ENCODE measurements around the gene MYO9A. TPM values are rescaled to one million over a fixed set of nuclear protein-coding genes. Genes with fewer than 3 reads are reported as not detected.

MYO9A gene, protein sequence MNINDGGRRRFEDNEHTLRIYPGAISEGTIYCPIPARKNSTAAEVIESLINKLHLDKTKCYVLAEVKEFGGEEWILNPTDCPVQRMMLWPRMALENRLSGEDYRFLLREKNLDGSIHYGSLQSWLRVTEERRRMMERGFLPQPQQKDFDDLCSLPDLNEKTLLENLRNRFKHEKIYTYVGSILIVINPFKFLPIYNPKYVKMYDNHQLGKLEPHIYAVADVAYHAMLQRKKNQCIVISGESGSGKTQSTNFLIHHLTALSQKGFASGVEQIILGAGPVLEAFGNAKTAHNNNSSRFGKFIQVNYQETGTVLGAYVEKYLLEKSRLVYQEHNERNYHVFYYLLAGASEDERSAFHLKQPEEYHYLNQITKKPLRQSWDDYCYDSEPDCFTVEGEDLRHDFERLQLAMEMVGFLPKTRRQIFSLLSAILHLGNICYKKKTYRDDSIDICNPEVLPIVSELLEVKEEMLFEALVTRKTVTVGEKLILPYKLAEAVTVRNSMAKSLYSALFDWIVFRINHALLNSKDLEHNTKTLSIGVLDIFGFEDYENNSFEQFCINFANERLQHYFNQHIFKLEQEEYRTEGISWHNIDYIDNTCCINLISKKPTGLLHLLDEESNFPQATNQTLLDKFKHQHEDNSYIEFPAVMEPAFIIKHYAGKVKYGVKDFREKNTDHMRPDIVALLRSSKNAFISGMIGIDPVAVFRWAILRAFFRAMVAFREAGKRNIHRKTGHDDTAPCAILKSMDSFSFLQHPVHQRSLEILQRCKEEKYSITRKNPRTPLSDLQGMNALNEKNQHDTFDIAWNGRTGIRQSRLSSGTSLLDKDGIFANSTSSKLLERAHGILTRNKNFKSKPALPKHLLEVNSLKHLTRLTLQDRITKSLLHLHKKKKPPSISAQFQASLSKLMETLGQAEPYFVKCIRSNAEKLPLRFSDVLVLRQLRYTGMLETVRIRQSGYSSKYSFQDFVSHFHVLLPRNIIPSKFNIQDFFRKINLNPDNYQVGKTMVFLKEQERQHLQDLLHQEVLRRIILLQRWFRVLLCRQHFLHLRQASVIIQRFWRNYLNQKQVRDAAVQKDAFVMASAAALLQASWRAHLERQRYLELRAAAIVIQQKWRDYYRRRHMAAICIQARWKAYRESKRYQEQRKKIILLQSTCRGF (N-terminal part only)
- total RNA-seq: 100 to 1,000 TPM in 1 of 2 donors, 10 to 100 TPM in 1; 56.0 to 116 TPM
- polyA plus RNA-seq (ENCODE audit: insufficient read length in 2 of 2): 10 to 100 TPM; 17.2 to 24.8 TPM
- long read RNA-seq, donor 1: 0 reads
- long read RNA-seq, donor 2: 0 reads
- long read RNA-seq, donor 3: 0 reads
- long read RNA-seq, donor 4, full-length matches to known transcripts: 2 of 29 reads
- long read RNA-seq, donor 4, partial matches to known transcripts: 27 of 29 reads
- long read RNA-seq, donor 4, other reads (novel, unspliced or antisense): 0 of 29 reads

DNA sequence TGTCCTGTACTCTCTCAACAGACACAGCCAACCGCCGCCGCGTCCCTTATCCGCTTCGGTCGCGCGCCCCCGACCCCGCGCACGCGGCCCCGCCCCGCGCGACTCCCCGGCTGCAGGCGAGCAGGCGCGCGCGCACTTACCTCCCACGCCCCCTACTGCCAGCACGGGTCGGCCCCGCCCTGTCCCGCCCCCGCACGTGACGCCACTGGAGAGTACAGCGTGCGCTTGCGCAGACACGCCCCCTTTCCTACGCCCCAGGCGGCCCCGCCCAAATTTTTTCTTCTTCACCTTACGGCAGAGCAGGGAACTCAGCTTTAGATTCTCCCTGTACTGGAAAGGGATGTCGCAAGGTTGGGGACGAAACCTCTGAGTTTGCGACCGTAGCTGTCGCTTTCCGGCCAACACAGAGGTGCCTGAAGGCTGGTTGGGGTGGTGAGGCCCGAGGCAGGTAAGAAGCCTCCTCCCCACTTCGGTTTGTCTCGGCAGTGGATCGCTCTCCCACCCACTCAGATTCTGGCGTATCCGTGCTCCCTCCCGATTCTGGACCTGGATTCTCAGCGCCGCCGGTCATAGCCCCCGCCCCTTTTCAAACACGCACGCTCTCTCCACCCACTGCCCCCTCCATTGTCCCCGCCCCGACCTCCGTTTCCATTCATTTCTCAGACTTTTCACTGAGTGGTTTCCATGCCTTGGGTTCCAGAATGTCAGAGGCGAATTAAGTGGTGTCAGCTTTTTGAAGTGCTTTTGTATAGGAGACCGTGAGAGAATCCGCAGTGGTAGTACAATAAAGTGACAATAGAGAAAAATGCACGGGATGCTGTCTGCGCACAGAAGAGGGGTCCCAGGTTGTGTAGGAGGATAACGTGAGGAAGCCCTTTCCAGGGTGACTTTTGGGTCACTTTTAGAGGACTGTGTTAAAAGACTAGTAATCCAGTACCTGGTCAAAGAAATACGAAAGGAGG, at the start of gene MYO9A, which contains the start of gene SENP8:
MYO9A (minus strand) TSS at position 134 of the 962 bp plus-strand sequence. CDS start 71,587 bp downstream, outside the sequence.
SENP8 (plus strand) TSS at position 387 of the 962 bp plus-strand sequence. CDS start 21,221 bp downstream, outside the sequence.
- H3K36me3 ChIP-seq (ENCODE audit: control insufficient read depth, insufficient read depth, low read length): no peaks in the 10 kb centered on the region
- peak; percentile 93 to 100 (median 97) for DNase-seq (ENCODE audit: low read depth in 4 of 6, low spot score in 6 of 6)
- peaks cover 7% of the 10 kb centered on the region for H3K4me1 ChIP-seq (ENCODE audit: control insufficient read depth, insufficient read depth, low read length)
- H3K9me3 ChIP-seq (ENCODE audit: control insufficient read depth, insufficient read depth, low read length): no peaks in the 10 kb centered on the region
- under 1% methylated on average over 61 of the region's 69 CpGs for WGBS (ENCODE audit: insufficient coverage)
- H3K27ac ChIP-seq (ENCODE audit: low read depth, low read length): peak within 1 kb of the TSS; percentile 98
- peak within 1 kb of the TSS; percentile 88 for H3K4me3 ChIP-seq (ENCODE audit: low read depth, low read length)
- no peaks in the 10 kb centered on the region for H3K27me3 ChIP-seq (ENCODE audit: control insufficient read depth, insufficient read depth, low read length)

DNA sequence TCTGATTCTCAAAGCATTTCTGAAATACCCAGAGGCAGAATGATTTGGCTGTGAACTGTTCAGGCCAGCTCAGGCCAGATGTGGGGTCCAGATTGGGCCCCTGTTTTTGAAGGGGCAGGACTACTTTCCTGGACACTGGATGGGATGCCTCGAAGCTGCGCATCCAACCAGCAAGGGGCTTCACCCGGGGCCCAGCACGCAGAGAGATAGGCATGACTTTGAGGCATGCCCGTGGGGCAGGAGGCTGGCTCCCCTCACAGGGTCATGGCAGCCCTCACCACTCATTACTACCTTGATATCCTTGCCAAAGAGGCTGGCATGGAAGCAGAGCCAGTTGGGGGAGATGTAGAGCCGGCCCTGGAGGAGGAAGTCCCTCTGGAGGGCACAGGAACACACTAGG, 49.5 kb upstream of the MYO9A start:
- no peak overlapping the region for H3K4me3 ChIP-seq (ENCODE audit: low read depth, low read length)
- peaks cover 2% of the 10 kb centered on the region for H3K36me3 ChIP-seq (ENCODE audit: control insufficient read depth, insufficient read depth, low read length)
- no peak for DNase-seq (ENCODE audit: low read depth in 4 of 6, low spot score in 6 of 6)
- H3K27me3 ChIP-seq (ENCODE audit: control insufficient read depth, insufficient read depth, low read length): no peaks in the 10 kb centered on the region
- peaks cover 42% of the 10 kb centered on the region for H3K4me1 ChIP-seq (ENCODE audit: control insufficient read depth, insufficient read depth, low read length)
- WGBS (ENCODE audit: insufficient coverage): 94% methylated on average over 5 of the region's 6 CpGs
- H3K9me3 ChIP-seq (ENCODE audit: control insufficient read depth, insufficient read depth, low read length): no peaks in the 10 kb centered on the region
- no peak overlapping the region for H3K27ac ChIP-seq (ENCODE audit: low read depth, low read length)

DNA sequence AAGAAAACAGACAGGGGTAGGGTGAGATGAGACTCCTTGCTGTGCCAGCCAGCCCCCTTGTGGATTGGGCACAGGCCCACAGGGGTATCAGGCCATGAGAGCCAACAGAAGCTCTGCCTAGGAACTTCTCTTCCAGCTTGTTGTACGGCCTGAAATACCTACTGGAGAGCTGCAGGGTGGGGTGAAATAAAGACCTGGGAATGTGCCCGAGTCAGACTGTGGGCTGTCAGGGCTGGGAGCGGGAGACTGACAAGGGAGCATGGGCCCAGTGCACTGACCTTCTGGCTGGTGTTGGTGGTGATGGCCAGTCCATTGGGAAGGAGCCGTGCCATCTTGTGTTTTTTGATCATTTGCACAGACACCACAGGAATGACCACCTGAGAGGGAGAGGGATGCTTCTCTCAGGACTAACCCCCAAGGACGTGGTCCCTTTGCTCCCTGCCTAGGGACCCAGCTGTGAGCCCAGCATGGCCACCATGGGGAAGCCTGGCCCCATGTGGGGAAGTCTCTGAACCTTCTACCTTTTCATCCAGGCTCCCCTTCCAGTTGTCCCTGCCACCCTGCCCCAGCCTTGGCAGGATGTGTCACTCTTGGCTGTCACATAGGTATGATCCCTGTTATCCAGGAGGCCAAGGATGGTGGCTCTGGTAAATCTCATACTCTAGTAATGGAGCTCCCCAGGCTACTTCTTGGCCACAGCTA, 48.9 kb upstream of the MYO9A start:
- no peak overlapping the region for H3K27ac ChIP-seq (ENCODE audit: low read depth, low read length)
- no peak overlapping the region for H3K4me3 ChIP-seq (ENCODE audit: low read depth, low read length)
- peaks cover 48% of the 10 kb centered on the region for H3K4me1 ChIP-seq (ENCODE audit: control insufficient read depth, insufficient read depth, low read length)
- peaks cover 2% of the 10 kb centered on the region for H3K36me3 ChIP-seq (ENCODE audit: control insufficient read depth, insufficient read depth, low read length)
- H3K27me3 ChIP-seq (ENCODE audit: control insufficient read depth, insufficient read depth, low read length): no peaks in the 10 kb centered on the region
- H3K9me3 ChIP-seq (ENCODE audit: control insufficient read depth, insufficient read depth, low read length): no peaks in the 10 kb centered on the region
- 76% methylated on average over 5 of the region's 5 CpGs for WGBS (ENCODE audit: insufficient coverage)
- DNase-seq (ENCODE audit: low read depth in 4 of 6, low spot score in 6 of 6): no peak

DNA sequence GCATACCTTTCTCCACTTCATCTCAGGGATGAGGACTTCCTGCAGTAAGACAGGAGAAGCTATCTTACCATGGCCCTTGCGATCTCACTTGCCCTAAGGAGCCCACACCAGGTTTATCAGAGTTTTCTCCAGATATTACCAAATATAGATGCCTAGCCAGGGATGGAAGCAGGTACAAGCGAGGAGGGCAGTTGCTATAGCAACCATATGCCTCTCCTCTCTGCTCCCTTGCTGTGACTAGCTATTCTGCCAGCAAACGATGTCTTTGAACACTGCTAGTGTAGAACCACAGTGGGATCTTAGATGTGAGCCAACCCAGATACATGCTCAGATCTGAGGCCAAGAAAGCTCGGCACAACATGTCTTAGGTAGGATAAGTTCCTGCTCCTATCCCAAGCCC, 45.8 kb upstream of the MYO9A start:
- WGBS (ENCODE audit: insufficient coverage): 43% methylated on average over 4 of the region's 4 CpGs
- no peak overlapping the region for H3K27ac ChIP-seq (ENCODE audit: low read depth, low read length)
- no peaks in the 10 kb centered on the region for H3K27me3 ChIP-seq (ENCODE audit: control insufficient read depth, insufficient read depth, low read length)

DNA sequence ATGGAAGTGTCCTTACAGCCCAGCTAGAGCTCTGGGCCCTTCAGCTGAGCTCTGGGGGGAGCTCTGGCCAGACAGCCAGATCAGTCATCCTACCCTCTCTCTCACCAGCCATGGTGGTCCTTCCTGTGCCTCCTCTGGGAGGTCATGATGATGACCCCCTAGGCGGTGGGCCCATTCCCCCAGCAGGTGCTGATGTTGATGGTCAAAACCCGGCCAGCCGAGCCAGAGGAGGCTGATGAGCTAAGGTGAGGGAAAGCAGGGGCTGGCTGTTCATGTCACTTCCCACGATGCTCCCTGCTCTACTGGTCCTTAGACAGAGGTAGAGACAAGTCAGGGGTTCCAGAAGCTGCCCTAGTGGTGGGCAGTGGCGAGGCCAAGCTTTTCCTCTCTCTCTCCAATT, 44.6 kb upstream of the MYO9A start:
- no peaks in the 10 kb centered on the region for H3K9me3 ChIP-seq (ENCODE audit: control insufficient read depth, insufficient read depth, low read length)
- DNase-seq (ENCODE audit: low read depth in 4 of 6, low spot score in 6 of 6): no peak
- H3K27me3 ChIP-seq (ENCODE audit: control insufficient read depth, insufficient read depth, low read length): no peaks in the 10 kb centered on the region
- H3K36me3 ChIP-seq (ENCODE audit: control insufficient read depth, insufficient read depth, low read length): peaks cover 2% of the 10 kb centered on the region
- H3K4me1 ChIP-seq (ENCODE audit: control insufficient read depth, insufficient read depth, low read length): peaks cover 35% of the 10 kb centered on the region
- no peak overlapping the region for H3K4me3 ChIP-seq (ENCODE audit: low read depth, low read length)
- 100% methylated on average over 5 of the region's 5 CpGs for WGBS (ENCODE audit: insufficient coverage)
- no peak overlapping the region for H3K27ac ChIP-seq (ENCODE audit: low read depth, low read length)

More for the DNA sequence above, 45.8 kb upstream of the MYO9A start:
- H3K36me3 ChIP-seq (ENCODE audit: control insufficient read depth, insufficient read depth, low read length): peaks cover 2% of the 10 kb centered on the region
- H3K4me1 ChIP-seq (ENCODE audit: control insufficient read depth, insufficient read depth, low read length): peaks cover 46% of the 10 kb centered on the region
- H3K9me3 ChIP-seq (ENCODE audit: control insufficient read depth, insufficient read depth, low read length): no peaks in the 10 kb centered on the region
- H3K4me3 ChIP-seq (ENCODE audit: low read depth, low read length): no peak overlapping the region
- DNase-seq (ENCODE audit: low read depth in 4 of 6, low spot score in 6 of 6): peak in 2 of 6 donors; percentile 74 to 89

DNA sequence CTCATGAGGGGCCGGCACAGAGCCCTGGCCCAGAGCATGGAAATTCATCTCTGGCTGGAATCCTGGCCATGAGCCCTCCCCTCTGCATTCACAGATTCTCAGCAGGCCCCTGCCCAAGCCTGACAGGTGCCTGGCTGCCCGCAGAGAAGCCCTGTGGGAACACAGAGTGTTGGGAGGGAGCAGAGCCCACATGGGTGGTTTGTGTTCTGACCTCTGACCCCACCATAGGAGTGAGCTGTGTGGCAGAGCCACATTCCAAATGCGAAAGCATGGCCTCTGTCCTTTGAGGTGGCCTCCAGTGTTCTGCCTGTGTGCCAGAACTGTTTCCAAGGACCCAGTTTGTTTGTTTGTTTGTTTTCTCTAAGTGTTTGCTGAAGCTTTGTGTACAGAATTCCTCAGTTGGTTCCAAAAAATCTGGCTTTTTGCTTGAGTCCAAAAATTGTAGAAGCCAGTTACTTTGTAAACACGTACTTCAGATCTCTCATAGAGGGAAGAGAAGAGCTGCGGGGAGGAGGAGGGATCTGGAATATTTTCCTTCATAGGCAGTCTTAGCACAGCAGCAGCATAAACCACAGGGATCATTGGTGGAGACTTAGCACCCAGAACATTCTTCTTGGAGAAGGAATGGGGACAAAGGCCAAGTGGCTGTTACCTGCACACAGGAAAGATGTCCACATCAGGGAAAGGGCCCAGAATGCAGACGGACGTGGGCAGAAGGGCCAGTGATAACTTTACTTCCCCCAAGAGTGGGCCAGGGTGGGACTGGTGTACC, 43.6 kb upstream of the MYO9A start:
- no peaks in the 10 kb centered on the region for H3K36me3 ChIP-seq (ENCODE audit: control insufficient read depth, insufficient read depth, low read length)
- peak overlapping the region; percentile 34 for H3K27ac ChIP-seq (ENCODE audit: low read depth, low read length)
- no peaks in the 10 kb centered on the region for H3K27me3 ChIP-seq (ENCODE audit: control insufficient read depth, insufficient read depth, low read length)
- peak in 2 of 6 donors; percentile 14 to 60 for DNase-seq (ENCODE audit: low read depth in 4 of 6, low spot score in 6 of 6)
- no peak overlapping the region for H3K4me3 ChIP-seq (ENCODE audit: low read depth, low read length)
- peaks cover 31% of the 10 kb centered on the region for H3K4me1 ChIP-seq (ENCODE audit: control insufficient read depth, insufficient read depth, low read length)
- 65% methylated on average over 5 of the region's 7 CpGs for WGBS (ENCODE audit: insufficient coverage)
- H3K9me3 ChIP-seq (ENCODE audit: control insufficient read depth, insufficient read depth, low read length): no peaks in the 10 kb centered on the region

DNA sequence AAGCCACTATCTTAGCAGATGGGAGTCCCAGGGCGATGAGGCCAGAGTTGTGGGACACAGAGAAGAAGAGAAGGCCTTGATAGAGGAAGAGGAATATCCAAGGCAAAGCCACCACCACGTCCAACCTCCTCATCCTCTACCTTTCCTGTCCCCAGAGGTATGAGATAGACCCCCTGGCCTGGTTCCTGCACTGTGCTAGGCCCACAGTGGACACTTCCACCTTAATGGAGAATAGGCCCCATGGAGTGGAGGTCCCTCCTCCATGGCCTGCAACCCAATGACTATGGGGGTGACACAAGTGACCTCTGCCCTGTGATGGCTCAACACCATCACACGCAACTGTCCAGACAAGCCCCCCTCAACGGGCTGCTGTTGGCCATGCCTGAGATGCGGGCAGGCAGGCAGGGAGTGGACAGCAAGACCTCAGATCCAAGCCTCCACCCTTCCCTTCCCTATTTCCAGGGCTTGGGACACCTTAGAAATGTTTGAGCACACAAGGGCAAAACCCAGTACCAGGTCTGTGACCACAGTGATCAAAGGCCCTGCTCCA, 42.8 kb upstream of the MYO9A start:
- no peaks in the 10 kb centered on the region for H3K27me3 ChIP-seq (ENCODE audit: control insufficient read depth, insufficient read depth, low read length)
- no peaks in the 10 kb centered on the region for H3K9me3 ChIP-seq (ENCODE audit: control insufficient read depth, insufficient read depth, low read length)
- H3K4me1 ChIP-seq (ENCODE audit: control insufficient read depth, insufficient read depth, low read length): peaks cover 37% of the 10 kb centered on the region
- WGBS (ENCODE audit: insufficient coverage): 94% methylated on average over 3 of the region's 5 CpGs
- H3K36me3 ChIP-seq (ENCODE audit: control insufficient read depth, insufficient read depth, low read length): no peaks in the 10 kb centered on the region
- no peak overlapping the region for H3K4me3 ChIP-seq (ENCODE audit: low read depth, low read length)
- H3K27ac ChIP-seq (ENCODE audit: low read depth, low read length): peak overlapping the region; percentile 34
- no peak for DNase-seq (ENCODE audit: low read depth in 4 of 6, low spot score in 6 of 6)
